PFSK-1 (cell line): ENCODE measurements around the gene TECR.

Source experiments
- FOXP2 ChIP-seq: optimal IDR thresholded peaks from 2 replicates; pipeline ENCODE3; 2011; ENCODE audit warnings: borderline replicate concordance, control low read depth, inconsistent platforms; ENCODE audit not compliant: insufficient read depth; ENCODE audit errors: extremely low read length, extremely low read depth
- POLR2AphosphoS5 ChIP-seq: IDR thresholded peaks from 2 replicates; pipeline ENCODE4 v1.6.1; 2012; ENCODE audit warnings: low read depth, mild to moderate bottlenecking, control low read depth, low read length, moderate library complexity
- REST ChIP-seq, 2 experiments: IDR thresholded peaks; 2 replicates each; pipeline versions ENCODE4 v1.6.1 to v1.8.0; 2011 to 2012; ENCODE audit warnings: low read depth in 2 of 2, low read length in 2 of 2, control low read depth in 1 of 2, inconsistent platforms in 1 of 2, mild to moderate bottlenecking in 1 of 2, moderate library complexity in 1 of 2; ENCODE audit not compliant: insufficient read depth in 1 of 2
- SIN3A ChIP-seq: IDR thresholded peaks from 2 replicates; pipeline ENCODE4 v1.6.1; 2012; ENCODE audit warnings: mild to moderate bottlenecking, low read length, moderate library complexity, borderline replicate concordance; ENCODE audit not compliant: insufficient read depth
- TAF1 ChIP-seq: IDR thresholded peaks from 2 replicates; pipeline ENCODE4 v1.6.1; 2012; ENCODE audit warnings: low read length, control low read depth, borderline replicate concordance; ENCODE audit not compliant: insufficient read depth

TECR gene

GRCh38 chr19:14595558-14595957, 66.2 kb downstream of the TECR start:
- TF ChIP-seq TAF1 (no peak), SIN3A (no peak), POLR2AphosphoS5 (no peak), REST (IDR thresholded peaks at IDR 0.05; ENCODE audit: insufficient read depth in 1 of 2, low read depth in 2 of 2, low read length in 2 of 2) (no peak), FOXP2 (no peak)

DNA sequence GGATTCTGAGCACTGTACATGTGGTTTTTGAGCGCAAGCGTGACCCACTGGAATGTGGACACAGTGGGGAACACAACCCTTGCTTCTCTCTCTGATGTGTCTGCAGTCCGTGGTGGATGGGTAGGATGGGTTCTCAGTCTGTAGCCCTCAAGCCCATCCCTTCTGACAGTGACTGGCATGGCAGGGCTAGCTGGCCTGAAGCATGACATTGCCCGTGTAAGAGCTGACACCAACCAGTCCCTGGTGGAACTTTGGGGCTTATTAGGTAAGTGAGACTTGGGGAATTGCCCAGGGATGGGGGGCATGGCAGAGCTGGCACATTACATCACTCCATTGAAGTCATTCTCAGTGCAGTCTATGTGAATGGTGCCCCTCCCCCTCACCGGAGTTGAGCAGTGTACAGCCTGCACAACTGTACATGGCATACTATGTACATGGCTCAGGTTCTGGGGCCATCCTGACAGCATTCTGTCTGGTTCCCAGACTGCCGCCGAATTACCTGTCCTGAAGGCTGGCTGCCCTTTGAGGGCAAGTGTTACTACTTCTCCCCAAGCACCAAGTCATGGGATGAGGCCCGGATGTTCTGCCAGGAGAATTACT, 70.3 kb downstream of the TECR start:
- TF ChIP-seq REST (IDR thresholded peaks at IDR 0.05; ENCODE audit: insufficient read depth in 1 of 2, low read depth in 2 of 2, low read length in 2 of 2) (no peak), POLR2AphosphoS5 (no peak), TAF1 (no peak), FOXP2 (no peak), SIN3A (no peak)

GRCh38 chr19:14603990-14604387, 74.6 kb downstream of the TECR start:
- TF ChIP-seq POLR2AphosphoS5 (no peak), TAF1 (no peak)

GRCh38 chr19:14606627-14607026, 77.2 kb downstream of the TECR start:
- TF ChIP-seq POLR2AphosphoS5 (no peak), REST (IDR thresholded peaks at IDR 0.05; ENCODE audit: insufficient read depth in 1 of 2, low read depth in 2 of 2, low read length in 2 of 2) (no peak), FOXP2 (no peak), TAF1 (no peak), SIN3A (no peak)

DNA sequence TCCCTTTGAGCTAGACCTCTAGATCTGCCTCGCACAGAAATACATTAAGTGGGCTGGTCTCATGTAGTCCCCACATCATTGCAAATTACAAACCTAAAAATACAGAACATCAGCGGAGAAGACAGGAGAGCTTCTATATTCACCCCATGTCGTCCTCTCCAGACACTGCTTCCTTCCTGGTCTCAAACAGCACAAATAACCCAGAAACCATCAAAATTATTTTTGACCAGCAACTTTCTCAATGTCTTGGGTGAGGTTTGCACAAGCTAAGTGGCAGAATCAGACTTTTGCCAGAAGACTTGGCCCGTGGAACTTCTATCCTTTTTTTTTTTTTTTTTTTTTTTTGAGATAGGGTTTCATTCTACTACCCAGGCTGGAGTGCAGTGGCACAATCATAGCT, 81.7 kb downstream of the TECR start:
- TF ChIP-seq SIN3A, result no peak
- no peak for TF ChIP-seq POLR2AphosphoS5
- TF ChIP-seq TAF1, result no peak

DNA sequence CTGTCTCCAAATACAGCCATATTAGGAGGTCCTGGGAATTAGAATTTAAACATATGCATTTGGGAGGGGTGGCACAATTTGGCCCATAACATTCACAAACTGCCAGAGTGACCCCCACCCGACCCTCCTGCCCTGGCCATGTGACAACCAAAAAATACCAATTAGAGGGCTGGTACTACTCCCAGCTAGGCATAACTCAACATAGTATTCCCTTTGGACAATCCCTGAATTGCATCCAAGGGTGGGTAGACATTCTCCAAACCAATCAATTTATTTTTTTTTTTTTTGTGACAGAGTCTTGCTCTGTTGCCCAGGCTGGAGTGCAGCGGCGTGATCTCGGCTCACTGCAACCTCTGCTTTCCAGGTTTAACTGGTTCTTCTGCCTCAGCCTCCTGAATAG, 83.3 kb downstream of the TECR start:
- TF ChIP-seq SIN3A, result no peak
- TF ChIP-seq FOXP2, result no peak
- TF ChIP-seq TAF1, result no peak
- TF ChIP-seq REST (IDR thresholded peaks at IDR 0.05; ENCODE audit: insufficient read depth in 1 of 2, low read depth in 2 of 2, low read length in 2 of 2), result no peak
- TF ChIP-seq POLR2AphosphoS5, result no peak
